Progenitor cell of endocrine pancreas (in vitro differentiated cells): ENCODE data around the gene MMEL1. TPM values are rescaled to one million over a fixed set of nuclear protein-coding genes. Genes with fewer than 3 reads are reported as not detected.

Source experiments
- DNase-seq: peaks from one replicate; pipeline ENCODE4 v3.0.0; 2021; ENCODE audit warnings: low spot score; ENCODE audit not compliant: unreplicated experiment
- H3K27ac Mint-ChIP-seq: 2 replicates; pipeline ENCODE4 v1.8.0; 2021; ENCODE audit warnings: mild to moderate bottlenecking, moderate library complexity, mixed read lengths
- H3K27me3 Mint-ChIP-seq: 2 replicates; pipeline ENCODE4 v1.8.0; 2021; ENCODE audit warnings: mixed read lengths
- H3K36me3 Mint-ChIP-seq: 2 replicates; pipeline ENCODE4 v1.8.0; 2022; ENCODE audit warnings: mixed read lengths; ENCODE audit not compliant: insufficient read depth
- H3K4me1 Mint-ChIP-seq: 2 replicates; pipeline ENCODE4 v1.8.0; 2021; ENCODE audit warnings: low read depth, mixed read lengths
- H3K4me3 Mint-ChIP-seq: 2 replicates; pipeline ENCODE4 v1.8.0; 2021; ENCODE audit warnings: low read depth, mild to moderate bottlenecking, moderate library complexity, mixed read lengths
- H3K9me3 Mint-ChIP-seq: 2 replicates; pipeline ENCODE4 v1.8.0; 2021; ENCODE audit warnings: low read depth, mixed read lengths
- CTCF ChIP-seq: fragments of 200-600 bp; sonication (generic); IDR thresholded peaks from one replicate; pipeline ENCODE4 v1.5.0; 2021; ENCODE audit warnings: antibody characterized with exemption, mild to moderate bottlenecking; ENCODE audit not compliant: unreplicated experiment
- total RNA-seq: library from RNA; stranded (reverse); gene quantifications from 2 replicates; pipeline ENCODE4 v1.2.1, GENCODE V29; 2021

The MMEL1 gene
- total RNA-seq, 1 donor from 2014 or later, result 0.93 TPM

- TF ChIP-seq CTCF, result no peak
- Mint-ChIP-seq H3K9me3 (peaks cover 5% of the 10 kb centered on the region), H3K27ac (no peak overlapping the region), H3K27me3 (peaks cover 30% of the 10 kb centered on the region), H3K4me3 (no peak overlapping the region), H3K36me3 (peaks cover 2% of the 10 kb centered on the region), H3K4me1 (peaks cover 1% of the 10 kb centered on the region)
- no peak for DNase-seq
These were observed 34.4 kb downstream of the MMEL1 start for GRCh38 chr1:2598329-2598931.

DNA sequence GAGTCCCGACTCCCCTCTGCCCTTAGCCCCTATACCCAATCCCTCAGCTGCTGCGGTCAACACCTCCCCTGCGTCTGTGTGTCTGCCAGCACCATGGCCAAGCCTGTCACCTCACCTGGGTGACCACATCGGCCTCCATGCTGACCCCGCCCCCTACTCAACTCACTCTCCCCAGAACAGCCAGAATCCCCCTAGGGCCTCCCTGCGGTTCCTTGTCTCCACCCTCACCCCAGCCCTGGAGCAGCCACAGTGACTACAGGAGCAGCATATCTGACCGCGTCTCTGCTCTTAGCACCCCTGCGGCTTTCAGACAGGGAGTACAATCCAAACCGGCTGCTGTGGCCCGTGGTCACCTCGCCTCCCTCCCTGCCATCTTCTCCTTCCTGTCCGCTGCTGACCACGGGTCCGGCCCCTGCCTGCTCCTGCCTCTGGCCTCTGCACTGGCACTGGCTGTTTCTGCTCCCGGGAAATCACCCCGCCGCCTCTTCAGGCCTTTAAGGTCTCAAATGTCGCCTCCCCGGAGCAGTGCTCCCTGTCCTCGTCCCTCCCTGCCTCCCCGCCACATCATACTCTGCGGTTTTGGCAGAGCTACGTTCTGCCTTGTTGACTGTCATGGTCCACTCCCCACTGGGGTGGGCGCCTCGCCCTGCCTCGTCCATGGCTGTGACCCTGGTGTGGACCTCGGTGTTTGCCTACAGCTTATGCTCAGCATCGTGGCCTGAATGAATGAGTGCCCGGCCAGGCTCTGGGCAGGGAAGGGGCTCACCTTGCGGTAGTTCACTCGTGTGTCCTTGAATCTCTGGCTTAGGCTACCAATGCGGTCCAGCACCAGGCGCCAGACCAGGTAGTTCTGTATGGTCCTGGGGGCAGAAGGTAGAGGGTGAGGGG, 35.1 kb downstream of the MMEL1 start:
- H3K27me3 Mint-ChIP-seq, result peaks cover 27% of the 10 kb centered on the region
- H3K27ac Mint-ChIP-seq, result no peak overlapping the region
- peaks cover 5% of the 10 kb centered on the region for H3K9me3 Mint-ChIP-seq
- peaks cover 1% of the 10 kb centered on the region for H3K4me1 Mint-ChIP-seq
- H3K4me3 Mint-ChIP-seq, result no peak overlapping the region
- no peak for DNase-seq
- no peak for TF ChIP-seq CTCF
- peaks cover 2% of the 10 kb centered on the region for H3K36me3 Mint-ChIP-seq

GRCh38 chr1:2596530-2597333, 36.1 kb downstream of the MMEL1 start:
- no peak for DNase-seq
- TF ChIP-seq CTCF, result no peak
- H3K27me3 Mint-ChIP-seq, result peaks cover 18% of the 10 kb centered on the region
- peaks cover 5% of the 10 kb centered on the region for H3K9me3 Mint-ChIP-seq
- peaks cover 1% of the 10 kb centered on the region for H3K4me1 Mint-ChIP-seq
- no peak overlapping the region for H3K4me3 Mint-ChIP-seq
- peaks cover 2% of the 10 kb centered on the region for H3K36me3 Mint-ChIP-seq
- no peak overlapping the region for H3K27ac Mint-ChIP-seq

- no peak for TF ChIP-seq CTCF
- DNase-seq, result no peak
- H3K27me3 Mint-ChIP-seq, result peaks cover 10% of the 10 kb centered on the region
These were observed 36.8 kb downstream of the MMEL1 start for GRCh38 chr1:2595812-2596529.

More at GRCh38 chr1:2595812-2596529, 36.8 kb downstream of the MMEL1 start:
- Mint-ChIP-seq H3K9me3 (peaks cover 5% of the 10 kb centered on the region), H3K27ac (no peak overlapping the region), H3K4me3 (no peak overlapping the region), H3K36me3 (peaks cover 4% of the 10 kb centered on the region), H3K4me1 (no peaks in the 10 kb centered on the region)
